ENCODE results near the gene NARS2.
"Not testable (repeated sequence)": the region's sequence is repeated elsewhere in the genome, so short reads cannot be mapped to it uniquely, and the experiment has no call there.

NARS2 gene

DNA sequence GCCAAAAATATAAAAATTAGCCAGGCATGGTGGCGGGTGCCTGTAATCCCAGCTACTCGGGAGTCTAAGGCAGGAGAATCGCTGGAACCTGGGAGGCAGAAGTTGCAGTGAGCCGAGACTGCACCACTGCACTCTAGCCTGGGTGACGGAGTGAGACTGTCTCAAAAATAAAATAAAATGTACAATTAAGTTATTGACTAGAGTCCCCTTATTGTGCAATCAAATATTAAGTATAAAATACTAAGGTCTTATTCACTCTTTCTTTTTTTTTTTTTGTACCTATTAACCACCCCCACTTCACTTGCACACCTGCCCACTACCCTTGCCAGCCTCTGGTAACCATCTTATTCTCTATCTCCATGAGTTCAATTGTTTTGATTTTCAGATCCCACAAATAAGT is 61.6 kb downstream of the NARS2 start:
- not testable (repeated sequence) for H3K27me3 ChIP-seq (ENCODE audit: low read depth, low read length); H3K9me3 ChIP-seq (ENCODE audit: control insufficient read depth in 1 of 2, low read length in 2 of 2); H3K36me3 ChIP-seq (ENCODE audit: control insufficient read depth in 1 of 2, insufficient read depth in 2 of 2, low read length in 2 of 2); H3K4me1 ChIP-seq (ENCODE audit: control insufficient read depth in 1 of 2, insufficient read depth in 2 of 2, low read length in 2 of 2); H3K27ac ChIP-seq (ENCODE audit: low read length); H3K4me3 ChIP-seq (ENCODE audit: low read depth in 1 of 2, low read length in 2 of 2)

- no peaks in the 10 kb centered on the region for H3K4me1 ChIP-seq (ENCODE audit: control insufficient read depth in 1 of 2, insufficient read depth in 2 of 2, low read length in 2 of 2)
- H3K4me3 ChIP-seq (ENCODE audit: low read depth in 1 of 2, low read length in 2 of 2): no peak overlapping the region
- peaks cover 0 to 6% of the 10 kb centered on the region in 2 donors for H3K9me3 ChIP-seq (ENCODE audit: control insufficient read depth in 1 of 2, low read length in 2 of 2)
- H3K27me3 ChIP-seq (ENCODE audit: low read depth, low read length): no peaks in the 10 kb centered on the region
- no peak overlapping the region for H3K27ac ChIP-seq (ENCODE audit: low read length)
- H3K36me3 ChIP-seq (ENCODE audit: control insufficient read depth in 1 of 2, insufficient read depth in 2 of 2, low read length in 2 of 2): no peaks in the 10 kb centered on the region
These were observed 64.1 kb downstream of the NARS2 start for GRCh38 chr11:78510597-78510996.

- Histone ChIP-seq H3K27me3 (ENCODE audit: low read depth, low read length) (no peaks in the 10 kb centered on the region), H3K4me3 (ENCODE audit: low read depth in 1 of 2, low read length in 2 of 2) (no peak overlapping the region), H3K4me1 (ENCODE audit: control insufficient read depth in 1 of 2, insufficient read depth in 2 of 2, low read length in 2 of 2) (no peaks in the 10 kb centered on the region), H3K27ac (ENCODE audit: low read length) (no peak overlapping the region), H3K9me3 (ENCODE audit: control insufficient read depth in 1 of 2, low read length in 2 of 2) (peaks cover 0 to 6% of the 10 kb centered on the region in 2 donors), H3K36me3 (ENCODE audit: control insufficient read depth in 1 of 2, insufficient read depth in 2 of 2, low read length in 2 of 2) (no peaks in the 10 kb centered on the region)
These were observed 64.6 kb downstream of the NARS2 start for GRCh38 chr11:78510025-78510596.

DNA sequence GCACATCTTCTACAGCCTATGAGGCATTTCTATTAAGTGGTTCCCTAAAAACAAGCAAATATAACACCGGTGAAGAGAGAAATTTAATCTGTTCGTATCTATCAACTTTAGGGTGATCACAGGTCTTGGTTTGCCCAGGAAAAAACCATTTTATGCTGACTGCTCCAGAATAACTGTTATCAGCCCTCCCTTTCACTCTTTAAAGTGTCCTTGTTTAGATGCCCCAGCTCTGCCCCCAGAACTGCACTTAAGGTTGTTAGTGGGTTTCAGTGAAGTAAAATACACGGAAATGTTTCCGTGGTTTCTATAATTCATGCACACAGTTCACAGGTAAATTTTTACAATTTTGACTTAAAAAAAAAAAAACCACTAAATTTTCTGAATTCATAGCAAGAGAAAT is 70.0 kb downstream of the NARS2 start:
- H3K27ac ChIP-seq (ENCODE audit: low read length): no peak overlapping the region
- no peak overlapping the region for H3K4me3 ChIP-seq (ENCODE audit: low read depth in 1 of 2, low read length in 2 of 2)
- H3K36me3 ChIP-seq (ENCODE audit: control insufficient read depth in 1 of 2, insufficient read depth in 2 of 2, low read length in 2 of 2): no peaks in the 10 kb centered on the region
- no peaks in the 10 kb centered on the region for H3K9me3 ChIP-seq (ENCODE audit: control insufficient read depth in 1 of 2, low read length in 2 of 2)
- H3K4me1 ChIP-seq (ENCODE audit: control insufficient read depth in 1 of 2, insufficient read depth in 2 of 2, low read length in 2 of 2): no peaks in the 10 kb centered on the region
- no peaks in the 10 kb centered on the region for H3K27me3 ChIP-seq (ENCODE audit: low read depth, low read length)

GRCh38 chr11:78504181-78504580 is 70.5 kb downstream of the NARS2 start:
- no peak overlapping the region for H3K27ac ChIP-seq (ENCODE audit: low read length)
- no peak overlapping the region for H3K4me3 ChIP-seq (ENCODE audit: low read depth in 1 of 2, low read length in 2 of 2)

DNA sequence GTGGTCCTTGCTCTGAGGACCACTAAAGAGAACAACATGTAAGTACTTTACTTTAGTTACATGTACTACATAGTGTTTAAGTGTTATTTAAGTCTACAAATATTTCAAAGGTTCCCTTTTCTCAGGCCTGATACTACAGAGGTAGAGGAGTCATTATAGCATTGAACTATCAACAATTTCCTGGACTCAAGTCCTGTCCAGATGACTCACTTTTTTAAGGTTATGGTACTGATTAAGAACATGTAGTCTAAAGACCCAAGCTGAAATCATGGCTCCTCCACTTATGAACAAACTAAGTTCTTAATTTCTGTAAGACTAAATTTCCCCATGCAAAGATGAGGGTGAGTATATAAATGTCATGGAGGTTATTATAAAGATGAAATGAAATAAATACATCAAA is 74.7 kb downstream of the NARS2 start:
- Histone ChIP-seq H3K4me1 (ENCODE audit: control insufficient read depth in 1 of 2, insufficient read depth in 2 of 2, low read length in 2 of 2) (peaks cover 0 to 12% of the 10 kb centered on the region in 2 donors), H3K36me3 (ENCODE audit: control insufficient read depth in 1 of 2, insufficient read depth in 2 of 2, low read length in 2 of 2) (no peaks in the 10 kb centered on the region), H3K27ac (ENCODE audit: low read length) (no peak overlapping the region), H3K4me3 (ENCODE audit: low read depth in 1 of 2, low read length in 2 of 2) (no peak overlapping the region), H3K27me3 (ENCODE audit: low read depth, low read length) (no peaks in the 10 kb centered on the region), H3K9me3 (ENCODE audit: control insufficient read depth in 1 of 2, low read length in 2 of 2) (no peaks in the 10 kb centered on the region)

More at GRCh38 chr11:78504181-78504580, 70.5 kb downstream of the NARS2 start:
- no peaks in the 10 kb centered on the region for H3K4me1 ChIP-seq (ENCODE audit: control insufficient read depth in 1 of 2, insufficient read depth in 2 of 2, low read length in 2 of 2)
- H3K27me3 ChIP-seq (ENCODE audit: low read depth, low read length): no peaks in the 10 kb centered on the region
- no peaks in the 10 kb centered on the region for H3K36me3 ChIP-seq (ENCODE audit: control insufficient read depth in 1 of 2, insufficient read depth in 2 of 2, low read length in 2 of 2)
- no peaks in the 10 kb centered on the region for H3K9me3 ChIP-seq (ENCODE audit: control insufficient read depth in 1 of 2, low read length in 2 of 2)

- H3K4me3 ChIP-seq (ENCODE audit: low read depth in 1 of 2, low read length in 2 of 2): no peak overlapping the region
- H3K27ac ChIP-seq (ENCODE audit: low read length): no peak overlapping the region
- H3K9me3 ChIP-seq (ENCODE audit: control insufficient read depth in 1 of 2, low read length in 2 of 2): no peaks in the 10 kb centered on the region
- peaks cover 0 to 12% of the 10 kb centered on the region in 2 donors for H3K4me1 ChIP-seq (ENCODE audit: control insufficient read depth in 1 of 2, insufficient read depth in 2 of 2, low read length in 2 of 2)
- no peaks in the 10 kb centered on the region for H3K36me3 ChIP-seq (ENCODE audit: control insufficient read depth in 1 of 2, insufficient read depth in 2 of 2, low read length in 2 of 2)
- no peaks in the 10 kb centered on the region for H3K27me3 ChIP-seq (ENCODE audit: low read depth, low read length)
These were observed 77.4 kb downstream of the NARS2 start for GRCh38 chr11:78497293-78497692.

GRCh38 chr11:78493413-78493975 is 81.2 kb downstream of the NARS2 start:
- Histone ChIP-seq H3K27ac (ENCODE audit: low read length) (no peak overlapping the region), H3K4me3 (ENCODE audit: low read depth in 1 of 2, low read length in 2 of 2) (no peak overlapping the region), H3K36me3 (ENCODE audit: control insufficient read depth in 1 of 2, insufficient read depth in 2 of 2, low read length in 2 of 2) (no peaks in the 10 kb centered on the region), H3K27me3 (ENCODE audit: low read depth, low read length) (no peaks in the 10 kb centered on the region), H3K4me1 (ENCODE audit: control insufficient read depth in 1 of 2, insufficient read depth in 2 of 2, low read length in 2 of 2) (peaks cover 0 to 12% of the 10 kb centered on the region in 2 donors), H3K9me3 (ENCODE audit: control insufficient read depth in 1 of 2, low read length in 2 of 2) (no peaks in the 10 kb centered on the region)

DNA sequence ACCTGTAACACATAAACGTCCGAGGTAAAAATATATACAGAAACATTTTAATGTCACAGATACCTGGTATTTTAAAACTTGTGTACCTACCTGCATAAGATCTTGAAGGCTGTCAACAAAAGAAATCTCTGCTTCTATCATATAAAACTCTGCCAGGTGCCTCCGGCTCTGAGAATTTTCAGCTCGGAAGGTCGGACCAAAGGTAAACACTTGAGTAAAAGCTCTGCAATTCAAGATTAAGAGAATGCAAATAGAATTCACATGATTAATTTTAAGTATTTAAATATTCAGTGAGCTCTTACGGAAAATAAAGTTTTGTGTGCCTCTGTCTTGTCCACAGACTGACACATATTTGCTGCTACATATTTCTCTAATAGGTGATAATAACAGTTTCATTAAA is 81.7 kb downstream of the NARS2 start:
- no peak overlapping the region for H3K27ac ChIP-seq (ENCODE audit: low read length)
- H3K36me3 ChIP-seq (ENCODE audit: control insufficient read depth in 1 of 2, insufficient read depth in 2 of 2, low read length in 2 of 2): no peaks in the 10 kb centered on the region
- H3K4me1 ChIP-seq (ENCODE audit: control insufficient read depth in 1 of 2, insufficient read depth in 2 of 2, low read length in 2 of 2): peaks cover 0 to 12% of the 10 kb centered on the region in 2 donors
- no peaks in the 10 kb centered on the region for H3K9me3 ChIP-seq (ENCODE audit: control insufficient read depth in 1 of 2, low read length in 2 of 2)
- H3K27me3 ChIP-seq (ENCODE audit: low read depth, low read length): no peaks in the 10 kb centered on the region
- H3K4me3 ChIP-seq (ENCODE audit: low read depth in 1 of 2, low read length in 2 of 2): no peak overlapping the region

GRCh38 chr11:78489184-78489583 is 85.5 kb downstream of the NARS2 start:
- Histone ChIP-seq H3K4me1 (ENCODE audit: control insufficient read depth in 1 of 2, insufficient read depth in 2 of 2, low read length in 2 of 2) (no peaks in the 10 kb centered on the region), H3K4me3 (ENCODE audit: low read depth in 1 of 2, low read length in 2 of 2) (no peak overlapping the region), H3K27ac (ENCODE audit: low read length) (no peak overlapping the region), H3K9me3 (ENCODE audit: control insufficient read depth in 1 of 2, low read length in 2 of 2) (no peaks in the 10 kb centered on the region), H3K36me3 (ENCODE audit: control insufficient read depth in 1 of 2, insufficient read depth in 2 of 2, low read length in 2 of 2) (no peaks in the 10 kb centered on the region), H3K27me3 (ENCODE audit: low read depth, low read length) (no peaks in the 10 kb centered on the region)

DNA sequence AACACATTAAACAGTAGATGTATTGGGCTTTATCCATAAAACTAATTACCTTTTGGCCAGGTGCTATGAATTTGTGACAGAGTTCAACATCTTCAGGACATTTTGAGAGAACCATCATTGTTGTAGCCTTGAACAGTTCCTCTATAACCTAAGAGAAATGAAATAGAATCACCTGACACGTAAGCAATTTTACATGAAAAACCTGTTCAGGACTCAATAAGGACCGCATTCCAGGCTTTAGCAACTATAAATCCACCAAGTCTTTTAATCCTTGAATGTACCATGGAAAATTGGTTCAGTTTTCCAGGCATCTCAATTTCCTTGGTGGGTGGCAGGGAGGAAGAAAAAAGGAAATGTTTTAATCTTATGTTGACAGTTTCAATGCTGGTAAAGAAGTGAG is 96.1 kb downstream of the NARS2 start:
- no peaks in the 10 kb centered on the region for H3K9me3 ChIP-seq (ENCODE audit: control insufficient read depth in 1 of 2, low read length in 2 of 2)
- peaks cover 0 to 4% of the 10 kb centered on the region in 2 donors for H3K36me3 ChIP-seq (ENCODE audit: control insufficient read depth in 1 of 2, insufficient read depth in 2 of 2, low read length in 2 of 2)
- H3K27ac ChIP-seq (ENCODE audit: low read length): no peak overlapping the region
- no peak overlapping the region for H3K4me3 ChIP-seq (ENCODE audit: low read depth in 1 of 2, low read length in 2 of 2)
- no peaks in the 10 kb centered on the region for H3K4me1 ChIP-seq (ENCODE audit: control insufficient read depth in 1 of 2, insufficient read depth in 2 of 2, low read length in 2 of 2)
- H3K27me3 ChIP-seq (ENCODE audit: low read depth, low read length): no peaks in the 10 kb centered on the region

- H3K27me3 ChIP-seq (ENCODE audit: low read depth, low read length): no peaks in the 10 kb centered on the region
- no peaks in the 10 kb centered on the region for H3K9me3 ChIP-seq (ENCODE audit: control insufficient read depth in 1 of 2, low read length in 2 of 2)
- no peaks in the 10 kb centered on the region for H3K4me1 ChIP-seq (ENCODE audit: control insufficient read depth in 1 of 2, insufficient read depth in 2 of 2, low read length in 2 of 2)
- H3K4me3 ChIP-seq (ENCODE audit: low read depth in 1 of 2, low read length in 2 of 2): no peak overlapping the region
- H3K36me3 ChIP-seq (ENCODE audit: control insufficient read depth in 1 of 2, insufficient read depth in 2 of 2, low read length in 2 of 2): peaks cover 3 to 4% of the 10 kb centered on the region in 2 donors
- H3K27ac ChIP-seq (ENCODE audit: low read length): no peak overlapping the region
These were observed 98.6 kb downstream of the NARS2 start for GRCh38 chr11:78476066-78476465.
